Fibroblast of villous mesenchyme (primary cell): Measurements from ENCODE around the gene MYMK. TPM values are rescaled to one million over a fixed set of nuclear protein-coding genes. Genes with fewer than 3 reads are reported as not detected.

ENCODE experiments used
- DNase-seq: peaks from one replicate; pipeline ENCODE4 v3.0.0-alpha.2; 2010; ENCODE audit warnings: low read depth
- H3K4me3 ChIP-seq: 2 replicates; pipeline ENCODE4 v1.5.1; 2011; ENCODE audit warnings: low read depth, mild to moderate bottlenecking, low read length
- CTCF ChIP-seq: IDR thresholded peaks from 2 replicates; pipeline ENCODE4 v1.5.1; 2012; ENCODE audit warnings: low read depth, mild to moderate bottlenecking, low read length; ENCODE audit not compliant: insufficient read depth
- total RNA-seq: library from RNA; depleted of rRNA; stranded (reverse); fragments of >200 nt; gene quantifications from 2 replicates; pipeline ENCODE4 v1.2.3, GENCODE V29; 2012

The MYMK gene
- total RNA-seq, 1 donor, result not detected

DNA sequence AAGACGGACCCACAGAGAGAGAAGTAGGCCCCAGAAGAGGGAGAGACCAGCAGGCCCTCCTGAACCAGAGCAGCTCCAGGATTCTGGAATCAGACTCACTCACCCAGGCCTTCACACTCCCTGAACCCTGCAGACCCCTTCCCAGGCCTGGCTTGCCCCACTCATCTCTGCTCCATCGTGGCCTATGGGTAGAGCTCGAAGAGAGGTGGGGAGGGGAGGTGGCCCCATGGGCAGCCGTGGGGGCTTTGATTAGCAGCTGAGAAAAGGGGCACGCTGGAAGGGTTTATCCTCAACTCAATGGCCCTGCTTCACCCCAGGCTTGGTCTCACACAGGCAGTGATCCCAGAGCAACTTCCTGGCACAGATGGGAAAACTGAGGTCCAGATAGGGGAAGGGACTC, 613 bp downstream of the MYMK start:
- no peak for DNase-seq
- no peak overlapping the region for H3K4me3 ChIP-seq
- TF ChIP-seq CTCF, result no peak

GRCh38 chr9:133523106-133523505, 1.7 kb downstream of the MYMK start:
- H3K4me3 ChIP-seq, result no peak overlapping the region
- TF ChIP-seq CTCF, result no peak
- no peak for DNase-seq

DNA sequence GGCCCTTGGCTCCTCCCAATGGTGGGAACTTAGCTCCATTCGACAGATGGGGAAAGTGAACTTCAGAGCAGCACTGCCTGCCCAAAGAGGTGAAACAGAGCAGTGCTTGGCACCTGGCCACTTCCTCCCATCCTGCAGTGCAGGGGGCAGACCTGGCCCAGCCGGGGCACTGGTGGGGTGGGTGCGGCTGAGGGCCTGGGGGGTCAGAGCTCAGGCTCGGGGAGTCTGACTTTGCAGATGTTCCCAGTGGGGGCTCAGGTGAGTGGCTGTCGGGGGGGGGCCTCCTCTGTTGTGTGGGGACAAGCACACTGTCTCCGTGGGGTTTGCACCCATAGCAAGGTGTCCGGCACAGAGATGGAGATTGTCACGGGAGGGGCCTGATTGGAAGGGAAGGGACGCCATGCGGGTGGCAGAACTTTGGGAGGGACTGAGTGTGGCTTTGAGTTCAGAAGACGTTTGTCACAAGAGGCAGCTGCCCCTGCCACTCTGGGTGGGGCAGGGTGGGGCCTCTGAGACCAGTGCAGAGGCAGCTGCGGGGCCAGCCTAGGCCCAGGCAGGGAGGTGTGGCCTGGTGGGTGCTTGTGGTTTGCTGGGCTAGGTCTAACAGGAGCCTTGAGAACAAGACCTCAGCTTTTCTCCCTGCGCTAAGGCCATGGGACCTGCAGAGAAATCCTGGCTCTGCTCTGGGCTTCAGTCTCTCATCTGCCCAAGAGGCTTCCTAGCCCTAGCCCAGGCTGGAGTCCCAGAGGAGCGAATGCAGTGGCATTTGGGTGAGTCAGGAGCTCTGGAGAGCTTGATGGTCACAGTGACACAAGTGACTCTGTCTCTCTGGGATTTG, 2.5 kb downstream of the MYMK start:
- no peak overlapping the region for H3K4me3 ChIP-seq
- no peak for DNase-seq
- no peak for TF ChIP-seq CTCF

GRCh38 chr9:133521122-133522072, 3.4 kb downstream of the MYMK start:
- H3K4me3 ChIP-seq, result no peak overlapping the region
- TF ChIP-seq CTCF, result no peak
- DNase-seq, result no peak

DNA sequence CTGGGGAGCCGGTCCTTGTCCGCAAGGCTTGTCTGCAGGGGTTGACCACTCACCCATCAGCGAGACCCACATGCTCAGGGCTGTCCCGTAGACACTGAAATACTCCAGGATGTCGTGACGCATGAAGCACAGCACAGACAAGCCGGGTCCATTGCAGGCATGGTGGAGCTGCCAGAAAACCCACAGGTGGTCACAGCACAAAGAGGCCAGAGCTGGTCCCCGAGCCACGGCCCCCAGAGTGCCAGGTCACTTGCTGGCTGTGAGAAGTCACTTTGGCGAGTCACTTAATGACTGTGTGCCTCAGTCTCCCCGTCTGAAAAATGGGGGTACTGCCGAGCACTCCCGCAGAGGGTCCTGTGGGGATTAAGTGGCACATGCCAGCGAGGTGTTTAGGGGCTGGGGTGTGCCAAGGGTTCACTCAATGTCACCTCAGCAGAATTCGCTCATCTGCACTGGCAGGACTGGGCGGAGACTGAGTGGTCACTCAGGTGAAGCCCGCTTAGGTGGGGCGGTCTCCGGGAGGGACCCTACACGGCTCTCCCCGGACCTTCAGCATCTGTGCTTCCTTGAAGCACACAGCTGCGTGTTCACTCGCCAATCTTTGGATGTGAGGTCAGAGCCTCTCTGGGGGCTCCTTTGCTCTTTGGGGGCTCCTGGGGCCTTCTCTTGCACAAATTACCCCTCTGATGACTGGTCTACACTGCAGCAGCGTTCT, 4.5 kb downstream of the MYMK start:
- H3K4me3 ChIP-seq, result no peak overlapping the region

More for the DNA sequence above, 4.5 kb downstream of the MYMK start:
- no peak for TF ChIP-seq CTCF
- DNase-seq, result no peak
